HepG2 (cell line): ENCODE results near the gene RIN3. TPM values are rescaled to one million over a fixed set of nuclear protein-coding genes. Genes with fewer than 3 reads are reported as not detected.
A peak's percentile ranks its signal among the peaks of the same experiment; 100 is the strongest.

Source experiments
- ATAC-seq: fragments of 200-7000 bp; cut with Tn5 transposase; 3 replicates; pipeline ENCODE4 v1.9.1; 2020; ENCODE audit warnings: mild to moderate bottlenecking, moderate library complexity
- BruUV-seq: library from RNA; stranded (reverse); fragments of 400-500 nt; replicated peaks from 2 replicates; lab custom pipeline; 2021; lab: Mats Ljungman, UMichigan
- CTCF ChIA-PET: fragments of 300-600 bp; formaldehyde crosslinking; extraction: SDS; loops from one replicate; lab custom pipeline; 2021; ENCODE audit warnings: low total read pairs, inconsistent platforms, low intra/inter-chr PET ratio; lab: Yijun Ruan, JAX
- POLR2A ChIA-PET: fragments of 350-600 bp; sonication (Branson Sonifier 250); formaldehyde crosslinking; loops from one replicate; lab custom pipeline; 2020; ENCODE audit warnings: antibody characterized with exemption, inconsistent platforms; lab: Yijun Ruan, JAX
- DNase-seq: peaks from one replicate; pipeline ENCODE4 v3.0.0-alpha.2; 2015; ENCODE audit warnings: low spot score
- FAIRE-seq: peaks from 3 replicates; lab custom pipeline; 2011; peaks lifted over from hg19 to GRCh38; lab: Jason Lieb, UNC
- H2AFZ ChIP-seq: one replicate; pipeline ENCODE4 v1.6.1; 2011; ENCODE audit warnings: low read length, inconsistent platforms
- H3K27ac ChIP-seq: fragments of 300-600 bp; 3 replicates; pipeline ENCODE4 v1.8.0; 2011; ENCODE audit warnings: mixed run types, mild to moderate bottlenecking, mixed read lengths, low read length, inconsistent platforms; ENCODE audit not compliant: insufficient read depth; ENCODE audit errors: extremely low read length
- H3K27me3 ChIP-seq, 2 experiments: fragments of 200-600 bp in 1 of 2; 2 replicates in 1 of 2; 3 replicates in 1 of 2; pipeline versions ENCODE4 v1.6.0 to v1.8.0; 2011; ENCODE audit warnings: low read length in 2 of 2, mild to moderate bottlenecking in 2 of 2, moderate library complexity in 2 of 2, inconsistent platforms in 1 of 2; ENCODE audit not compliant: insufficient read depth in 2 of 2, control insufficient read depth in 1 of 2
- H3K36me3 ChIP-seq, 2 experiments: fragments of 200-600 bp in 1 of 2; replicated peaks in 1 of 2; 2 replicates in 1 of 2; 3 replicates in 1 of 2; pipeline versions ENCODE4 v1.5.1 to v1.8.0; 2011; ENCODE audit warnings: low read length in 2 of 2, inconsistent platforms in 1 of 2; ENCODE audit not compliant: insufficient read depth in 2 of 2, control insufficient read depth in 1 of 2
- H3K4me1 ChIP-seq: 2 replicates; pipeline ENCODE4 v1.5.1; 2012; ENCODE audit warnings: low read length, inconsistent platforms; ENCODE audit not compliant: insufficient read depth
- H3K4me2 ChIP-seq: 2 replicates; pipeline ENCODE4 v1.6.0; 2011; ENCODE audit warnings: low read depth, low read length, inconsistent platforms
- H3K4me3 ChIP-seq, 3 experiments: fragments of 200-600 bp in 1 of 3; sonication (generic), shearing (Covaris generic) in 1 of 3; replicated peaks in 1 of 3; 2 replicates each; pipeline ENCODE4 v1.5.1; 2011 to 2016; ENCODE audit warnings: low read length in 3 of 3, inconsistent platforms in 2 of 3, low read depth in 2 of 3, mild to moderate bottlenecking in 2 of 3, control low read depth in 1 of 3, mixed read lengths in 1 of 3; ENCODE audit not compliant: insufficient read depth in 1 of 3
- H3K79me2 ChIP-seq: one replicate; pipeline ENCODE4 v1.6.1; 2011; ENCODE audit warnings: low read length, inconsistent platforms; ENCODE audit not compliant: insufficient read depth
- H3K9ac ChIP-seq: 2 replicates; pipeline ENCODE4 v1.6.0; 2011; ENCODE audit warnings: mild to moderate bottlenecking, low read depth, low read length, inconsistent platforms; ENCODE audit not compliant: insufficient read depth
- H3K9me3 ChIP-seq: 2 replicates; pipeline ENCODE4 v1.5.1; 2012; ENCODE audit warnings: mild to moderate bottlenecking, low read length
- H4K20me1 ChIP-seq: 2 replicates; pipeline ENCODE4 v1.6.0; 2011; ENCODE audit warnings: inconsistent platforms, mild to moderate bottlenecking, low read length, moderate library complexity; ENCODE audit not compliant: insufficient read depth
- ASH2L ChIP-seq: fragments of 300-600, 200-600 bp; sonication (generic); IDR thresholded peaks from 2 replicates; pipeline ENCODE4 v1.7.0; 2017; ENCODE audit warnings: low read depth, mild to moderate bottlenecking, moderate library complexity, mixed read lengths, low read length; ENCODE audit not compliant: insufficient read length
- BCL6 ChIP-seq: IDR thresholded peaks from 2 replicates; pipeline ENCODE4 v1.6.1; 2016; ENCODE audit warnings: missing genetic modification reagents, missing compliant biosample characterization
- CBX5 ChIP-seq: sonication (generic); formaldehyde crosslinking; IDR thresholded peaks from 2 replicates; pipeline ENCODE4 v1.4.0; 2020; ENCODE audit warnings: missing genetic modification reagents, borderline replicate concordance
- DDIT3 ChIP-seq: sonication (generic); formaldehyde crosslinking; IDR thresholded peaks from 2 replicates; pipeline ENCODE4 v1.4.0; 2020; ENCODE audit warnings: mild to moderate bottlenecking, missing genetic modification reagents
- FOXA1 ChIP-seq, 2 experiments: fragments of 450-650 bp in 1 of 2; sonication (generic) in 1 of 2; formaldehyde crosslinking in 1 of 2; IDR thresholded peaks; 2 replicates each; pipeline versions ENCODE4 v1.4.0 to v1.6.1; 2016 to 2020; ENCODE audit warnings: missing genetic modification reagents in 1 of 2
- FOXO1 ChIP-seq: sonication (generic); formaldehyde crosslinking; IDR thresholded peaks from 2 replicates; pipeline ENCODE4 v1.4.0; 2020; ENCODE audit warnings: missing genetic modification reagents
- ISL2 ChIP-seq: sonication (generic); formaldehyde crosslinking; IDR thresholded peaks from 2 replicates; pipeline ENCODE4 v1.5.0; 2020; ENCODE audit warnings: missing genetic modification reagents
- LCORL ChIP-seq, 2 experiments: fragments of 450-650 bp in 1 of 2; sonication (generic) in 1 of 2; formaldehyde crosslinking in 1 of 2; IDR thresholded peaks; 2 replicates each; pipeline versions ENCODE4 v1.5.0 to v1.6.1; 2017 to 2020; ENCODE audit warnings: antibody characterized with exemption in 1 of 2, missing genetic modification reagents in 1 of 2
- MEF2D ChIP-seq: sonication (generic); formaldehyde crosslinking; IDR thresholded peaks from 2 replicates; pipeline ENCODE4 v1.5.1; 2020; ENCODE audit warnings: mild to moderate bottlenecking, missing genetic modification reagents
- MIER3 ChIP-seq: IDR thresholded peaks from 2 replicates; pipeline ENCODE4 v1.6.1; 2016; ENCODE audit warnings: missing compliant biosample characterization, borderline replicate concordance
- MIXL1 ChIP-seq: IDR thresholded peaks from 2 replicates; pipeline ENCODE4 v1.6.1; 2016
- MTF2 ChIP-seq: sonication (generic); formaldehyde crosslinking; IDR thresholded peaks from 2 replicates; pipeline ENCODE4 v1.5.0; 2020; ENCODE audit warnings: missing genetic modification reagents, borderline replicate concordance
- PATZ1 ChIP-seq: sonication (generic); formaldehyde crosslinking; IDR thresholded peaks from 2 replicates; pipeline ENCODE4 v1.4.0; 2020; ENCODE audit warnings: missing genetic modification reagents
- PHF21A ChIP-seq: sonication (generic); formaldehyde crosslinking; IDR thresholded peaks from 2 replicates; pipeline ENCODE4 v1.5.0; 2020; ENCODE audit warnings: mild to moderate bottlenecking, missing genetic modification reagents
- SPEN ChIP-seq: sonication (generic); formaldehyde crosslinking; IDR thresholded peaks from 2 replicates; pipeline ENCODE4 v1.5.1; 2020; ENCODE audit warnings: low read depth, mild to moderate bottlenecking, missing genetic modification reagents
- TCF7 ChIP-seq: sonication (generic); IDR thresholded peaks from 2 replicates; pipeline ENCODE4 v1.6.1; 2016; ENCODE audit warnings: antibody characterized with exemption, low read depth
- TEAD3 ChIP-seq: optimal IDR thresholded peaks from 2 replicates; pipeline ENCODE3; 2016; ENCODE audit warnings: borderline replicate concordance
- THAP11 ChIP-seq: IDR thresholded peaks from 2 replicates; pipeline ENCODE4 v1.6.1; 2016; ENCODE audit warnings: missing biosample characterization, missing genetic modification reagents
- ZFX ChIP-seq: sonication (generic); formaldehyde crosslinking; IDR thresholded peaks from 2 replicates; pipeline ENCODE4 v1.4.0; 2020; ENCODE audit warnings: mild to moderate bottlenecking, low read depth, missing genetic modification reagents, moderate library complexity
- ZMAT5 ChIP-seq: sonication (generic); formaldehyde crosslinking; IDR thresholded peaks from 2 replicates; pipeline ENCODE4 v1.5.0; 2020; ENCODE audit warnings: mild to moderate bottlenecking, low read depth, missing genetic modification reagents, borderline replicate concordance
- ZNF431 ChIP-seq: sonication (generic); formaldehyde crosslinking; IDR thresholded peaks from 2 replicates; pipeline ENCODE4 v1.9.0; 2022; ENCODE audit warnings: missing genetic modification reagents, low read depth, mild to moderate bottlenecking, borderline replicate concordance
- ZNF549 ChIP-seq: sonication (generic); formaldehyde crosslinking; IDR thresholded peaks from 2 replicates; pipeline ENCODE4 v1.5.0; 2020; ENCODE audit warnings: missing genetic modification reagents
- ZSCAN25 ChIP-seq: sonication (generic); formaldehyde crosslinking; IDR thresholded peaks from 2 replicates; pipeline ENCODE4 v1.8.0; 2022; ENCODE audit warnings: mild to moderate bottlenecking, missing genetic modification reagents
- whole genome bisulfite sequencing: methylation state at CpG from one replicate; pipeline ENCODE4 v1.1.6; 2017; ENCODE audit warnings: low lambda C conversion rate; 5-methylcytosine and 5-hydroxymethylcytosine counted together
- in situ Hi-C: cut with HindIII; loops from 2 replicates; pipeline ENCODE4 v1.10.0; 2017; ENCODE audit warnings: low pct_unique_long_range_greater_than_20kb; ENCODE audit not compliant: extremely low pct_ligation_motif_present
- intact Hi-C: fragments of 100-400 bp; cut with micrococcal nuclease; formaldehyde crosslinking; loops from one replicate; pipeline ENCODE4 v1.10.0; 2022; ENCODE audit not compliant: unreplicated experiment
- polyA plus RNA-seq, 8 experiments: library from polyadenylated mRNA; depleted of rRNA in 3 of 8; stranded (reverse) in 7 of 8; unstranded in 1 of 8; fragments of >200 nt; fragmentation: Illumina TruSeq in 4 of 8; extraction: Trizol in 4 of 8; gene quantifications; 2 replicates each; pipeline versions ENCODE4 v1.2.1 to v1.2.3, GENCODE V29; 2011 to 2016; ENCODE audit warnings: low read depth in 4 of 8, missing spikeins in 1 of 8, mixed read lengths in 1 of 8; ENCODE audit not compliant: insufficient read depth in 1 of 8
- total RNA-seq, 5 experiments: library from RNA; depleted of rRNA; stranded (reverse); fragments of >200 nt; fragmentation: Illumina TruSeq; extraction: Trizol; gene quantifications; 2 replicates each; pipeline ENCODE4 v1.2.3, GENCODE V29; 2016; ENCODE audit warnings: low read depth in 1 of 5

Gene RIN3
- total and polyA plus RNA-seq, 2 of the 13 experiments (the other 11 are each of a cell fraction or from before 2014, with no cell fraction given): 2.3 to 3.6 TPM

- CTCF ChIA-PET: no interaction called here
- peak overlapping the region; percentile 7 to 56 (median 39); a peak in 5 of 6 replicates for H3K4me3 ChIP-seq
- peak overlapping the region; percentile 47 for H3K9ac ChIP-seq
- H3K4me1 ChIP-seq: peaks cover 57% of the 10 kb centered on the region
- in situ Hi-C loops: no loop called here
- DNase-seq (peak; percentile 94), FAIRE-seq (peak; percentile 97), ATAC-seq (peak; percentile 89)
- H3K27ac ChIP-seq: peak overlapping the region; percentile 81
- H3K9me3 ChIP-seq: no peaks in the 10 kb centered on the region
- no peaks in the 10 kb centered on the region for H4K20me1 ChIP-seq
- 17% methylated on average over 4 of the region's 4 CpGs for WGBS
- TSS peak; percentile 96 for BruUV-seq
- POLR2A ChIA-PET: interaction anchor here (0.8 to 2.2 kb wide), 3 partner anchors 9 to 397 kb away, joined by 3 to 7 read pairs (median 4); partner anchors contain the start of gene ATXN3
- intact Hi-C loops: no loop called here
- no peaks in the 10 kb centered on the region; a peak in 1 of 5 replicates for H3K27me3 ChIP-seq
- H2AFZ ChIP-seq: no peak overlapping the region
- H3K36me3 ChIP-seq: no peaks in the 10 kb centered on the region
- H3K79me2 ChIP-seq: no peaks in the 10 kb centered on the region
- peak overlapping the region; percentile 81 for H3K4me2 ChIP-seq
- TF ChIP-seq ZFX (CRISPR knock-in tag) (peak; percentile 31; the same call in 1 of the 2 replicates), TEAD3 (CRISPR knock-in tag) (peak; percentile 98), PATZ1 (CRISPR knock-in tag) (0 out of 2 replicates have a peak, but pooled peaks have one; percentile 40), SPEN (0 out of 2 replicates have a peak, but pooled peaks have one; percentile 36), MEF2D (CRISPR knock-in tag) (0 out of 2 replicates have a peak, but pooled peaks have one; percentile 43), ZSCAN25 (CRISPR knock-in tag) (no peak), ISL2 (CRISPR knock-in tag) (peak; percentile 61; the same call in 1 of the 2 replicates), ZNF549 (CRISPR knock-in tag) (no peak), CBX5 (CRISPR knock-in tag) (peak; percentile 46; the same call in 1 of the 2 replicates), ZNF431 (CRISPR knock-in tag) (peak; percentile 42; the same call in 1 of the 2 replicates), ASH2L (peak; percentile 47), THAP11 (peak; percentile 60; the same call in 1 of the 2 replicates), FOXA1 (IDR thresholded peaks at IDR 0.05) (no peak), FOXA1 (CRISPR knock-in tag; IDR thresholded peaks at IDR 0.05) (peak; percentile 78), ZMAT5 (no peak), DDIT3 (CRISPR knock-in tag) (no peak), MTF2 (CRISPR knock-in tag) (no peak), PHF21A (CRISPR knock-in tag) (peak; percentile 75; the same call in 1 of the 2 replicates), TCF7 (peak; percentile 31; the same call in 1 of the 2 replicates), FOXO1 (CRISPR knock-in tag) (peak; percentile 91), MIER3 (0 out of 2 replicates have a peak, but pooled peaks have one; percentile 28), LCORL (IDR thresholded peaks at IDR 0.05) (no peak), LCORL (CRISPR knock-in tag; IDR thresholded peaks at IDR 0.05) (peak; percentile 72; the same call in 1 of the 2 replicates), MIXL1 (peak; percentile 74), BCL6 (CRISPR knock-in tag) (peak; percentile 78)
These were observed 9.7 kb upstream of the RIN3 start for GRCh38 chr14:92503756-92504491.
